IMR-90 (cell line): Measurements from ENCODE around the gene AMBRA1. TPM values are rescaled to one million over a fixed set of nuclear protein-coding genes. Genes with fewer than 3 reads are reported as not detected.

Source experiments
- ATAC-seq: fragments of 200-7000 bp; cut with Tn5 transposase; 2 replicates; pipeline ENCODE4 v1.9.1; 2020; ENCODE audit warnings: low read depth, mild to moderate bottlenecking, moderate library complexity
- BruUV-seq: library from RNA; stranded (reverse); fragments of 400-500 nt; replicated peaks from 2 replicates; lab custom pipeline; 2021; lab: Mats Ljungman, UMichigan
- CTCF ChIA-PET: fragments of 300-600 bp; formaldehyde crosslinking; extraction: SDS; loops from one replicate; lab custom pipeline; 2021; ENCODE audit warnings: antibody characterized with exemption; lab: Yijun Ruan, JAX
- POLR2A ChIA-PET: fragments of 300-600 bp; sonication (Branson Sonifier 250); formaldehyde crosslinking; loops from one replicate; lab custom pipeline; 2022; ENCODE audit warnings: antibody characterized with exemption; ENCODE audit not compliant: unreplicated experiment; lab: Charles Lee
- DNase-seq: peaks from one replicate; pipeline ENCODE4 v3.0.0; 2013
- H2AFZ ChIP-seq: replicated peaks from 2 replicates; pipeline ENCODE3; 2013; ENCODE audit warnings: low read length, mild to moderate bottlenecking; ENCODE audit not compliant: poor library complexity
- H2AK5ac ChIP-seq: 2 replicates; pipeline ENCODE4 v1.6.1; 2013; ENCODE audit warnings: low read depth, low read length, inconsistent platforms
- H2AK9ac ChIP-seq: replicated peaks from 2 replicates; pipeline ENCODE3; 2013; ENCODE audit warnings: mild to moderate bottlenecking, low read depth, low read length, moderate library complexity; ENCODE audit not compliant: poor library complexity
- H2BK120ac ChIP-seq: 2 replicates; pipeline ENCODE4 v1.6.1; 2013; ENCODE audit warnings: low read depth, low read length, inconsistent platforms
- H2BK15ac ChIP-seq: 3 replicates; pipeline ENCODE4 v1.6.1; 2013; ENCODE audit warnings: low read depth, low read length, inconsistent platforms
- H2BK20ac ChIP-seq: 2 replicates; pipeline ENCODE4 v1.6.1; 2013; ENCODE audit warnings: low read depth, mild to moderate bottlenecking, inconsistent platforms, low read length, moderate library complexity
- H2BK5ac ChIP-seq: 2 replicates; pipeline ENCODE4 v1.6.1; 2013; ENCODE audit warnings: mild to moderate bottlenecking, low read depth, low read length, inconsistent platforms; ENCODE audit not compliant: poor library complexity, severe bottlenecking
- H3K14ac ChIP-seq: replicated peaks from 2 replicates; pipeline ENCODE4 v1.6.1; 2013; ENCODE audit warnings: low read depth, low read length, inconsistent platforms
- H3K18ac ChIP-seq: 2 replicates; pipeline ENCODE4 v1.6.1; 2013; ENCODE audit warnings: low read depth, low read length, control low read depth
- H3K23ac ChIP-seq: 2 replicates; pipeline ENCODE4 v1.6.1; 2013; ENCODE audit warnings: low read depth, low read length, inconsistent platforms
- H3K27ac ChIP-seq: 2 replicates; pipeline ENCODE4 v1.5.1; 2013; ENCODE audit warnings: mild to moderate bottlenecking, control low read depth, low read length; ENCODE audit not compliant: insufficient read depth
- H3K27me3 ChIP-seq: 2 replicates; pipeline ENCODE4 v1.6.1; 2013; ENCODE audit warnings: low read length; ENCODE audit not compliant: control insufficient read depth, insufficient read depth
- H3K36me3 ChIP-seq: 2 replicates; pipeline ENCODE4 v1.6.1; 2013; ENCODE audit warnings: low read length, mixed read lengths; ENCODE audit not compliant: control insufficient read depth, insufficient read depth
- H3K4ac ChIP-seq: 2 replicates; pipeline ENCODE4 v1.6.1; 2013; ENCODE audit warnings: low read depth, low read length, inconsistent platforms
- H3K4me1 ChIP-seq: 2 replicates; pipeline ENCODE4 v1.6.1; 2013; ENCODE audit warnings: low read length, mixed read lengths; ENCODE audit not compliant: control insufficient read depth, insufficient read depth
- H3K4me2 ChIP-seq: 2 replicates; pipeline ENCODE4 v1.6.1; 2013; ENCODE audit warnings: low read depth, mild to moderate bottlenecking, control low read depth, low read length, moderate library complexity
- H3K4me3 ChIP-seq: 2 replicates; pipeline ENCODE4 v1.5.1; 2013; ENCODE audit warnings: low read depth, mild to moderate bottlenecking, control low read depth, low read length, moderate library complexity; ENCODE audit not compliant: insufficient read depth
- H3K56ac ChIP-seq: 2 replicates; pipeline ENCODE4 v1.6.1; 2013; ENCODE audit warnings: low read length, inconsistent platforms; ENCODE audit not compliant: insufficient read depth; ENCODE audit errors: extremely low read depth
- H3K79me1 ChIP-seq, 2 experiments: 2 replicates each; pipeline ENCODE4 v1.6.1; 2013; ENCODE audit warnings: low read length in 2 of 2, inconsistent platforms in 1 of 2, low read depth in 1 of 2
- H3K9ac ChIP-seq: 2 replicates; pipeline ENCODE4 v1.6.1; 2013; ENCODE audit warnings: low read depth, low read length, control low read depth
- H3K9me1 ChIP-seq: 2 replicates; pipeline ENCODE4 v1.6.1; 2013; ENCODE audit warnings: low read length, inconsistent platforms; ENCODE audit not compliant: insufficient read depth
- H3K9me3 ChIP-seq: 2 replicates; pipeline ENCODE4 v1.6.1; 2013; ENCODE audit warnings: low read length; ENCODE audit not compliant: control insufficient read depth, insufficient read depth
- H4K20me1 ChIP-seq: 2 replicates; pipeline ENCODE4 v1.6.1; 2013; ENCODE audit warnings: low read length, inconsistent platforms; ENCODE audit not compliant: insufficient read depth
- H4K5ac ChIP-seq: 2 replicates; pipeline ENCODE4 v1.6.1; 2013; ENCODE audit warnings: mild to moderate bottlenecking, low read depth, low read length, control low read depth
- H4K8ac ChIP-seq, 2 experiments: 2 replicates each; pipeline ENCODE4 v1.6.1; 2013; ENCODE audit warnings: low read depth in 2 of 2, low read length in 2 of 2, control low read depth in 1 of 2, inconsistent platforms in 1 of 2
- H4K91ac ChIP-seq: 2 replicates; pipeline ENCODE4 v1.6.1; 2013; ENCODE audit warnings: low read depth, low read length, inconsistent platforms; ENCODE audit not compliant: insufficient read depth
- BHLHE40 ChIP-seq: fragments of 150-350 bp; IDR thresholded peaks from 2 replicates; pipeline ENCODE4 v1.6.1; 2016; ENCODE audit warnings: mild to moderate bottlenecking, low read depth, low read length
- CEBPB ChIP-seq: IDR thresholded peaks from 2 replicates; pipeline ENCODE4 v1.6.1; 2012; ENCODE audit warnings: low read depth, low read length, improper control_type of control experiment
- CHD1 ChIP-seq: IDR thresholded peaks from 2 replicates; pipeline ENCODE4 v1.6.1; 2012; ENCODE audit warnings: low read depth, low read length, improper control_type of control experiment
- FOS ChIP-seq: fragments of 150-350 bp; IDR thresholded peaks from 2 replicates; pipeline ENCODE4 v1.6.1; 2016; ENCODE audit warnings: low read depth, low read length
- MAFK ChIP-seq: IDR thresholded peaks from 2 replicates; pipeline ENCODE4 v1.6.1; 2012; ENCODE audit warnings: low read depth, low read length, improper control_type of control experiment
- MAZ ChIP-seq: IDR thresholded peaks from 2 replicates; pipeline ENCODE4 v1.6.1; 2012; ENCODE audit warnings: low read depth, mild to moderate bottlenecking, low read length, improper control_type of control experiment, moderate library complexity, borderline replicate concordance
- MXI1 ChIP-seq: IDR thresholded peaks from 2 replicates; pipeline ENCODE4 v1.6.1; 2012; ENCODE audit warnings: low read depth, mild to moderate bottlenecking, low read length, moderate library complexity, borderline replicate concordance
- NFE2L2 ChIP-seq: fragments of 150-350 bp; IDR thresholded peaks from 2 replicates; pipeline ENCODE4 v1.6.1; 2016; ENCODE audit warnings: low read depth, mild to moderate bottlenecking, low read length
- POLR2A ChIP-seq: IDR thresholded peaks from 2 replicates; pipeline ENCODE4 v1.6.1; 2012; ENCODE audit warnings: mild to moderate bottlenecking, low read depth, low read length
- RAD21 ChIP-seq: IDR thresholded peaks from 2 replicates; pipeline ENCODE4 v1.6.1; 2012; ENCODE audit warnings: low read length, improper control_type of control experiment
- RCOR1 ChIP-seq: IDR thresholded peaks from 2 replicates; pipeline ENCODE4 v1.6.1; 2012; ENCODE audit warnings: mild to moderate bottlenecking, low read length, improper control_type of control experiment; ENCODE audit not compliant: insufficient replicate concordance
- RFX5 ChIP-seq: IDR thresholded peaks from 2 replicates; pipeline ENCODE4 v1.8.0; 2012; ENCODE audit warnings: low read depth, mild to moderate bottlenecking, low read length, moderate library complexity
- SMC3 ChIP-seq: fragments of 150-350 bp; IDR thresholded peaks from 2 replicates; pipeline ENCODE4 v1.6.1; 2016; ENCODE audit warnings: low read depth, mild to moderate bottlenecking, antibody characterized with exemption, low read length, moderate library complexity
- WGBS, 2 experiments: methylation state at CpG; one replicate each; pipeline versions ENCODE4 v1.1.5 to v1.1.7; 2013; ENCODE audit warnings: missing lambda C conversion rate in 2 of 2; ENCODE audit not compliant: insufficient read length in 1 of 2; ENCODE audit errors: extremely low coverage in 2 of 2; 5-methylcytosine and 5-hydroxymethylcytosine counted together
- dilution Hi-C: fragments of 300-500 bp; cut with HindIII; formaldehyde crosslinking; loops from one replicate; pipeline ENCODE4 v1.14.3; 2018; ENCODE audit warnings: low sequenced_read_pairs; ENCODE audit not compliant: unreplicated experiment
- in situ Hi-C: fragments of 300-500 bp; cut with MboI; formaldehyde crosslinking; loops from 3 replicates; pipeline ENCODE4 v1.14.3; 2019; ENCODE audit warnings: low sequenced_read_pairs, inconsistent platforms, mixed read lengths
- intact Hi-C: fragments of 100-400 bp; cut with micrococcal nuclease; formaldehyde crosslinking; loops from 2 replicates; pipeline ENCODE4 v1.10.0; 2022
- polyA plus RNA-seq, 3 experiments: library from polyadenylated mRNA; depleted of rRNA; stranded (reverse); fragments of >200 nt; gene quantifications; 2 replicates each; pipeline ENCODE4 v1.2.3, GENCODE V29; 2012; ENCODE audit warnings: low replicate concordance in 1 of 3
- total RNA-seq: library from RNA; depleted of rRNA; stranded (reverse); fragments of >200 nt; gene quantifications from 2 replicates; pipeline ENCODE4 v1.2.3, GENCODE V29; 2012
- TF ChIP-seq, protein P1 (sequence below): fragments of 150-350 bp; IDR thresholded peaks from 2 replicates; pipeline ENCODE4 v1.6.1; 2016; ENCODE audit warnings: low read depth, mild to moderate bottlenecking, low read length, moderate library complexity, borderline replicate concordance
- TF ChIP-seq, protein P2 (sequence below): fragments of 150-350 bp; IDR thresholded peaks from 2 replicates; pipeline ENCODE4 v1.6.1; 2017; ENCODE audit warnings: mild to moderate bottlenecking, antibody characterized with exemption, low read length, low read depth
- TF ChIP-seq, protein P3 (sequence below): conservative IDR thresholded peaks from 2 replicates; pipeline ENCODE4 v1.5.1; 2012; ENCODE audit warnings: mild to moderate bottlenecking, low read depth, low read length, improper control_type of control experiment

The AMBRA1 gene
- total and polyA plus RNA-seq, 2 of the 4 experiments (the other 2 are of a cell fraction) = 9.4 to 18.3 TPM

DNA sequence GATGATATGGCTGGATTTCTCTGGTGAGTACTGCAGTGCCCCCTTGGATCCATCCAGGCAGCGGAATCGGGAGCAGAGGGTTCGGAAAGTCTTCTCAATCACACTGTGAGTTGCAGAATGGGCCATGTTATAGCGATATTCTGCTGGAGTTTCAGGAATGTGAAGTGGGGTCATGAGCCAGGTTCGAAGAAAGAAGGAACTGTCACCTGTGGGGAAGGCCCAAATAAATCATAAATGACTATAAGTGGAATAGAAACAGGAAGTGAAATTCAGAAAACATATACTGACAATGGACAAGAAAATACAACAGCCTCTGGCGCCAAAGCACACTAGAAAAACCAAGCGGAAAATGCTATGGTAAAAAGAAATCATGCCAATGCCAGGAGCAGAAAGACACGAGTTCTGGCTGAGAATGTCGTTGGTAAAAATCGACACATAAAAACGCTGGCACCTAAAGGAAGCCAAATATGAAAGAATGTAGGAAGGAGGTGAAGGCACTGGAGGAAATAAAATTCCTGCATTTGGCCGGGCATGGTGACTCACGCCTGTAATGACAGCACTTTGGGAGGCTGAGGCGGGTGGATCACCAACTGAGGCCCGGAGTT is 10.0 kb upstream of the AMBRA1 start:
- H2BK15ac ChIP-seq = no peak overlapping the region
- H3K4me3 ChIP-seq = no peak overlapping the region
- peaks cover 0 to 3% of the 10 kb centered on the region in 2 experiments; a peak in 1 of 4 replicates for H3K79me1 ChIP-seq
- H3K4ac ChIP-seq = no peak overlapping the region
- no peaks in the 10 kb centered on the region for H4K20me1 ChIP-seq
- H2AK5ac ChIP-seq = no peak overlapping the region
- no peak overlapping the region for H2AFZ ChIP-seq
- intact Hi-C loops = no loop called here
- no peak overlapping the region for H3K23ac ChIP-seq
- no peak overlapping the region for H3K9ac ChIP-seq
- H2AK9ac ChIP-seq = no peak overlapping the region
- H2BK120ac ChIP-seq = no peak overlapping the region
- CTCF ChIA-PET = no interaction called here
- DNase-seq (no peak), ATAC-seq (no peak)
- H3K36me3 ChIP-seq = 0 out of 2 replicates have a peak, but pooled peaks cover 4% of the 10 kb centered on the region
- H3K56ac ChIP-seq = no peak overlapping the region
- H4K5ac ChIP-seq = no peak overlapping the region
- no TSS peak for BruUV-seq
- H4K91ac ChIP-seq = no peak overlapping the region
- H2BK20ac ChIP-seq = no peak overlapping the region
- 0 out of 2 replicates have a peak, but pooled peaks cover 1% of the 10 kb centered on the region for H3K4me1 ChIP-seq
- POLR2A ChIA-PET = no interaction called here
- TF ChIP-seq RCOR1 (no peak), MAZ (no peak), SMC3 (no peak), RAD21 (no peak), CHD1 (no peak), CEBPB (no peak), MXI1 (no peak), BHLHE40 (no peak), POLR2A (no peak), MAFK (no peak), FOS (no peak), RFX5 (no peak), NFE2L2 (no peak)
- TF ChIP-seq, protein P1, sequence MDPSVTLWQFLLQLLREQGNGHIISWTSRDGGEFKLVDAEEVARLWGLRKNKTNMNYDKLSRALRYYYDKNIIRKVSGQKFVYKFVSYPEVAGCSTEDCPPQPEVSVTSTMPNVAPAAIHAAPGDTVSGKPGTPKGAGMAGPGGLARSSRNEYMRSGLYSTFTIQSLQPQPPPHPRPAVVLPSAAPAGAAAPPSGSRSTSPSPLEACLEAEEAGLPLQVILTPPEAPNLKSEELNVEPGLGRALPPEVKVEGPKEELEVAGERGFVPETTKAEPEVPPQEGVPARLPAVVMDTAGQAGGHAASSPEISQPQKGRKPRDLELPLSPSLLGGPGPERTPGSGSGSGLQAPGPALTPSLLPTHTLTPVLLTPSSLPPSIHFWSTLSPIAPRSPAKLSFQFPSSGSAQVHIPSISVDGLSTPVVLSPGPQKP = no peak
- TF ChIP-seq, protein P2, sequence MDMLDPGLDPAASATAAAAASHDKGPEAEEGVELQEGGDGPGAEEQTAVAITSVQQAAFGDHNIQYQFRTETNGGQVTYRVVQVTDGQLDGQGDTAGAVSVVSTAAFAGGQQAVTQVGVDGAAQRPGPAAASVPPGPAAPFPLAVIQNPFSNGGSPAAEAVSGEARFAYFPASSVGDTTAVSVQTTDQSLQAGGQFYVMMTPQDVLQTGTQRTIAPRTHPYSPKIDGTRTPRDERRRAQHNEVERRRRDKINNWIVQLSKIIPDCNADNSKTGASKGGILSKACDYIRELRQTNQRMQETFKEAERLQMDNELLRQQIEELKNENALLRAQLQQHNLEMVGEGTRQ = no peak
- TF ChIP-seq, protein P3, sequence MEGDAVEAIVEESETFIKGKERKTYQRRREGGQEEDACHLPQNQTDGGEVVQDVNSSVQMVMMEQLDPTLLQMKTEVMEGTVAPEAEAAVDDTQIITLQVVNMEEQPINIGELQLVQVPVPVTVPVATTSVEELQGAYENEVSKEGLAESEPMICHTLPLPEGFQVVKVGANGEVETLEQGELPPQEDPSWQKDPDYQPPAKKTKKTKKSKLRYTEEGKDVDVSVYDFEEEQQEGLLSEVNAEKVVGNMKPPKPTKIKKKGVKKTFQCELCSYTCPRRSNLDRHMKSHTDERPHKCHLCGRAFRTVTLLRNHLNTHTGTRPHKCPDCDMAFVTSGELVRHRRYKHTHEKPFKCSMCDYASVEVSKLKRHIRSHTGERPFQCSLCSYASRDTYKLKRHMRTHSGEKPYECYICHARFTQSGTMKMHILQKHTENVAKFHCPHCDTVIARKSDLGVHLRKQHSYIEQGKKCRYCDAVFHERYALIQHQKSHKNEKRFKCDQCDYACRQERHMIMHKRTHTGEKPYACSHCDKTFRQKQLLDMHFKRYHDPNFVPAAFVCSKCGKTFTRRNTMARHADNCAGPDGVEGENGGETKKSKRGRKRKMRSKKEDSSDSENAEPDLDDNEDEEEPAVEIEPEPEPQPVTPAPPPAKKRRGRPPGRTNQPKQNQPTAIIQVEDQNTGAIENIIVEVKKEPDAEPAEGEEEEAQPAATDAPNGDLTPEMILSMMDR = no peak
- H3K27ac ChIP-seq = no peak overlapping the region
- no peak overlapping the region for H3K4me2 ChIP-seq
- in situ Hi-C loops = no loop called here
- H3K18ac ChIP-seq = no peak overlapping the region
- no peak overlapping the region for H2BK5ac ChIP-seq
- H4K8ac ChIP-seq = no peak overlapping the region
- WGBS, 2 experiments = 86% methylated on average over 4 of the region's 15 CpGs; no CpG with 5 or more reads in 1 of the 2 experiments
- H3K27me3 ChIP-seq = no peaks in the 10 kb centered on the region
- no peak overlapping the region for H3K14ac ChIP-seq
- no peaks in the 10 kb centered on the region for H3K9me3 ChIP-seq
- H3K9me1 ChIP-seq = 0 out of 2 replicates have a peak, but pooled peaks cover 3% of the 10 kb centered on the region
- dilution Hi-C loops = no loop called here
